NCI-H146 treated with DMSO at 0.1 percent for 48 hours (cell line): ENCODE results near the gene FAT4.

Experiments used
- DNase-seq: peaks from one replicate; lab custom pipeline; 2025; ENCODE audit not compliant: unreplicated experiment; lab: John Stamatoyannopoulos, UW

The FAT4 gene

GRCh38 chr4:125314676-125315575 lies at the start of gene FAT4:
Gene FAT4, plus strand, starts transcription at chr4:125314955. Its CDS starts 1,457 bp downstream, at chr4:125316412.
- DNase-seq: peak; percentile 43

- DNase-seq: no peak
Observed at GRCh38 chr4:125265846-125266245, 48.9 kb upstream of the FAT4 start.

GRCh38 chr4:125266901-125267604 lies 47.7 kb upstream of the FAT4 start:
- DNase-seq: no peak

GRCh38 chr4:125267630-125268029 lies 47.1 kb upstream of the FAT4 start:
- DNase-seq: no peak

GRCh38 chr4:125268068-125268755 lies 46.5 kb upstream of the FAT4 start:
- no peak for DNase-seq

GRCh38 chr4:125276811-125277210 lies 37.9 kb upstream of the FAT4 start:
- DNase-seq: no peak

- DNase-seq: no peak
Observed at GRCh38 chr4:125277790-125278189, 37.0 kb upstream of the FAT4 start.

- no peak for DNase-seq
Observed at GRCh38 chr4:125280892-125281403, 33.8 kb upstream of the FAT4 start.

GRCh38 chr4:125283707-125284279 lies 31.0 kb upstream of the FAT4 start:
- DNase-seq: no peak

- no peak for DNase-seq
Observed at GRCh38 chr4:125297116-125297515, 17.6 kb upstream of the FAT4 start.

GRCh38 chr4:125303058-125303457 lies 11.7 kb upstream of the FAT4 start:
- no peak for DNase-seq

GRCh38 chr4:125303821-125304220 lies 10.9 kb upstream of the FAT4 start:
- DNase-seq: no peak

- no peak for DNase-seq
Observed at GRCh38 chr4:125306112-125306511, 8.6 kb upstream of the FAT4 start.

GRCh38 chr4:125306533-125306932 lies 8.2 kb upstream of the FAT4 start:
- DNase-seq: no peak

GRCh38 chr4:125311503-125311902 lies 3.3 kb upstream of the FAT4 start:
- DNase-seq: no peak

GRCh38 chr4:125313497-125313896 lies 1.3 kb upstream of the FAT4 start:
- peak; percentile 42 for DNase-seq

- DNase-seq: no peak
Observed at GRCh38 chr4:125313989-125314667, 627 bp upstream of the FAT4 start.

- DNase-seq: no peak
Observed at GRCh38 chr4:125315576-125316400, 1.0 kb downstream of the FAT4 start.

GRCh38 chr4:125316401-125316790 lies 1.6 kb downstream of the FAT4 start:
- no peak for DNase-seq
